Suprapubic skin (tissue), 4 donors: ENCODE data around the gene MYMK.

Experiments used
- EP300 ChIP-seq: sonication (generic); formaldehyde crosslinking; IDR thresholded peaks from one replicate; pipeline ENCODE4 v1.6.1; 2017; ENCODE audit warnings: antibody characterized with exemption
- POLR2A ChIP-seq, 2 donors: fragments of 450-650 bp; IDR thresholded peaks; one replicate each; pipeline ENCODE4 v1.6.1; 2017; ENCODE audit warnings: antibody characterized with exemption in 2 of 2, mild to moderate bottlenecking in 2 of 2, moderate library complexity in 2 of 2
- POLR2AphosphoS5 ChIP-seq, 3 donors: sonication (generic); formaldehyde crosslinking; IDR thresholded peaks; one replicate each; pipeline ENCODE4 v1.6.1; 2017; ENCODE audit warnings: antibody characterized with exemption in 3 of 3
- TF ChIP-seq, protein P1 (sequence below), 2 donors: fragments of 200-600 bp in 1 of 2; fragments of 450-650 bp in 1 of 2; sonication (generic) in 1 of 2; IDR thresholded peaks; one replicate each; pipeline ENCODE4 v1.5.1; 2016 to 2019; ENCODE audit warnings: antibody characterized with exemption in 2 of 2, mild to moderate bottlenecking in 1 of 2, moderate library complexity in 1 of 2

DNA sequence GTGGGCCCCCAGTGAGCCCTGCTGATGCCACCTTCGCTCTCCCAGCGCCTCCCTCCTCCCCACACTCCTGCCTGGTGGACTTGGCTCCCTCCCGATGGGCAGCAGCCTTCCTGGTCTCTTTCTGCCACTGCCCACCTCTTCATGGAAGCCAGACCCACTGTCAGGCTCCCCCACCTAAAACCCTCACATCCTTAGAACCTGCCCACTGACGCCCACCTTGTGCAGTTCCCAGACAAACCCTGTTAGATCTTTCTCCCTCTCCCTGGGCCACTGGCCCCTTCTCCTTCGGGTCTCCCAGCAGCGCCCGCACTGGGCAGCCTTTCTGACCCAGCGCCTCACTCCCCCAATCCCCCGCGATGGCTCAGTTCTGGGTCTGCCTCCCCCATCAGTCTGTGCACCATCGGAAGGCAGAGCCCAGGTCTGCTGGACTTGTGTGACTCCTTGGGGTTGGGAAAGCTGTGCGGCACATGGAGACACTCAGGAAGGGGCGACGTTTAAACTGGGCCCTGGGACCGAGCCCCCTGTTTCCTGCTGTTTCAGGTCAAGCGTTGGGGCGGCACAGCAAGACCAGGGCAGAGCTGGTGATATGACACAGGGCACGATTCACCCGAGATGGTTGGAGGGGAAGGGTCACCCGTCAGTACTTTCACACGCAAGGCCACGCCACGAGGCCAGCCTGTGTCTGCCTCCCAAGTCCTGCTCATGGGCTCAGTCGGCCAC, 17.4 kb downstream of the MYMK start:
- TF ChIP-seq POLR2A (IDR thresholded peaks at IDR 0.05): no peak
- TF ChIP-seq, protein P1, sequence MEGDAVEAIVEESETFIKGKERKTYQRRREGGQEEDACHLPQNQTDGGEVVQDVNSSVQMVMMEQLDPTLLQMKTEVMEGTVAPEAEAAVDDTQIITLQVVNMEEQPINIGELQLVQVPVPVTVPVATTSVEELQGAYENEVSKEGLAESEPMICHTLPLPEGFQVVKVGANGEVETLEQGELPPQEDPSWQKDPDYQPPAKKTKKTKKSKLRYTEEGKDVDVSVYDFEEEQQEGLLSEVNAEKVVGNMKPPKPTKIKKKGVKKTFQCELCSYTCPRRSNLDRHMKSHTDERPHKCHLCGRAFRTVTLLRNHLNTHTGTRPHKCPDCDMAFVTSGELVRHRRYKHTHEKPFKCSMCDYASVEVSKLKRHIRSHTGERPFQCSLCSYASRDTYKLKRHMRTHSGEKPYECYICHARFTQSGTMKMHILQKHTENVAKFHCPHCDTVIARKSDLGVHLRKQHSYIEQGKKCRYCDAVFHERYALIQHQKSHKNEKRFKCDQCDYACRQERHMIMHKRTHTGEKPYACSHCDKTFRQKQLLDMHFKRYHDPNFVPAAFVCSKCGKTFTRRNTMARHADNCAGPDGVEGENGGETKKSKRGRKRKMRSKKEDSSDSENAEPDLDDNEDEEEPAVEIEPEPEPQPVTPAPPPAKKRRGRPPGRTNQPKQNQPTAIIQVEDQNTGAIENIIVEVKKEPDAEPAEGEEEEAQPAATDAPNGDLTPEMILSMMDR (IDR thresholded peaks at IDR 0.05): no peak
- TF ChIP-seq POLR2AphosphoS5 (IDR thresholded peaks at IDR 0.05): no peak
- no peak for TF ChIP-seq EP300
